Measurements from ENCODE around the gene ARHGEF6.

ARHGEF6 gene

GRCh38 chrX:136731207-136731782 lies 49.4 kb downstream of the ARHGEF6 start:
- H3K9me2 ChIP-seq (replicated peaks; ENCODE audit: insufficient read depth, low read length), result no peaks in the 10 kb centered on the region
- H3K27ac ChIP-seq (ENCODE audit: low read depth, low read length), result no peak overlapping the region
- H3K9me3 ChIP-seq (ENCODE audit: insufficient read depth, low read length), result no peaks in the 10 kb centered on the region
- no peaks in the 10 kb centered on the region for H3F3A ChIP-seq (ENCODE audit: insufficient read depth)
- no peaks in the 10 kb centered on the region for H3K79me2 ChIP-seq (ENCODE audit: insufficient read depth, low read length)
- TF ChIP-seq EZH2phosphoT487 (conservative IDR thresholded peaks at IDR 0.05; ENCODE audit: low read length) (no peak), CTCF (IDR thresholded peaks at IDR 0.05; ENCODE audit: insufficient read depth, low read length, poor library complexity, severe bottlenecking) (no peak)
- no peak overlapping the region for H3K4me2 ChIP-seq (ENCODE audit: low read depth, low read length, poor library complexity, severe bottlenecking)
- no peak overlapping the region for H3K4me3 ChIP-seq (ENCODE audit: insufficient read depth, low read length, poor library complexity, severe bottlenecking)
- no peak overlapping the region for H2AFZ ChIP-seq (ENCODE audit: low read depth, low read length, severe bottlenecking)
- no peaks in the 10 kb centered on the region for H3K36me3 ChIP-seq (ENCODE audit: low read length)
- no peak overlapping the region for H3K9ac ChIP-seq (ENCODE audit: low read length)
- H3K27me3 ChIP-seq (ENCODE audit: low read length), result no peaks in the 10 kb centered on the region
- H4K20me1 ChIP-seq (ENCODE audit: low read depth, low read length), result no peaks in the 10 kb centered on the region

GRCh38 chrX:136728393-136728792 lies 52.3 kb downstream of the ARHGEF6 start:
- Histone ChIP-seq H3F3A (ENCODE audit: insufficient read depth) (no peaks in the 10 kb centered on the region), H3K79me2 (ENCODE audit: insufficient read depth, low read length) (no peaks in the 10 kb centered on the region), H3K27me3 (ENCODE audit: low read length) (no peaks in the 10 kb centered on the region)

GRCh38 chrX:136725441-136726104 lies 55.2 kb downstream of the ARHGEF6 start:
- Histone ChIP-seq H3K4me2 (ENCODE audit: low read depth, low read length, poor library complexity, severe bottlenecking) (no peak overlapping the region), H3K36me3 (ENCODE audit: low read length) (no peaks in the 10 kb centered on the region), H3K9ac (ENCODE audit: low read length) (no peak overlapping the region), H3K79me2 (ENCODE audit: insufficient read depth, low read length) (no peaks in the 10 kb centered on the region), H3K9me2 (replicated peaks; ENCODE audit: insufficient read depth, low read length) (no peaks in the 10 kb centered on the region), H3F3A (ENCODE audit: insufficient read depth) (no peaks in the 10 kb centered on the region), H3K4me3 (ENCODE audit: insufficient read depth, low read length, poor library complexity, severe bottlenecking) (no peak overlapping the region), H3K9me3 (ENCODE audit: insufficient read depth, low read length) (no peaks in the 10 kb centered on the region), H3K27ac (ENCODE audit: low read depth, low read length) (no peak overlapping the region), H4K20me1 (ENCODE audit: low read depth, low read length) (no peaks in the 10 kb centered on the region), H2AFZ (ENCODE audit: low read depth, low read length, severe bottlenecking) (no peak overlapping the region), H3K27me3 (ENCODE audit: low read length) (no peaks in the 10 kb centered on the region)
- TF ChIP-seq EZH2phosphoT487 (conservative IDR thresholded peaks at IDR 0.05; ENCODE audit: low read length) (no peak), CTCF (IDR thresholded peaks at IDR 0.05; ENCODE audit: insufficient read depth, low read length, poor library complexity, severe bottlenecking) (no peak)

More at GRCh38 chrX:136728393-136728792, 52.3 kb downstream of the ARHGEF6 start:
- H3K4me2 ChIP-seq (ENCODE audit: low read depth, low read length, poor library complexity, severe bottlenecking), result no peak overlapping the region
- TF ChIP-seq EZH2phosphoT487 (conservative IDR thresholded peaks at IDR 0.05; ENCODE audit: low read length) (no peak), CTCF (IDR thresholded peaks at IDR 0.05; ENCODE audit: insufficient read depth, low read length, poor library complexity, severe bottlenecking) (no peak)
- H3K9ac ChIP-seq (ENCODE audit: low read length), result no peak overlapping the region
- no peaks in the 10 kb centered on the region for H3K9me2 ChIP-seq (replicated peaks; ENCODE audit: insufficient read depth, low read length)
- H2AFZ ChIP-seq (ENCODE audit: low read depth, low read length, severe bottlenecking), result no peak overlapping the region
- H3K36me3 ChIP-seq (ENCODE audit: low read length), result no peaks in the 10 kb centered on the region
- no peaks in the 10 kb centered on the region for H4K20me1 ChIP-seq (ENCODE audit: low read depth, low read length)
- no peaks in the 10 kb centered on the region for H3K9me3 ChIP-seq (ENCODE audit: insufficient read depth, low read length)
- no peak overlapping the region for H3K4me3 ChIP-seq (ENCODE audit: insufficient read depth, low read length, poor library complexity, severe bottlenecking)
- H3K27ac ChIP-seq (ENCODE audit: low read depth, low read length), result no peak overlapping the region
